ENCODE measurements around the gene SRCAP. TPM values are rescaled to one million over a fixed set of nuclear protein-coding genes. Genes with fewer than 3 reads are reported as not detected.
A peak's percentile ranks its signal among the peaks of the same experiment; 100 is the strongest.
"Not testable (repeated sequence)": the region's sequence is repeated elsewhere in the genome, so short reads cannot be mapped to it uniquely, and the experiment has no call there.

SRCAP gene
- total RNA-seq, 1 donor from 2014 or later: 60.1 TPM

DNA sequence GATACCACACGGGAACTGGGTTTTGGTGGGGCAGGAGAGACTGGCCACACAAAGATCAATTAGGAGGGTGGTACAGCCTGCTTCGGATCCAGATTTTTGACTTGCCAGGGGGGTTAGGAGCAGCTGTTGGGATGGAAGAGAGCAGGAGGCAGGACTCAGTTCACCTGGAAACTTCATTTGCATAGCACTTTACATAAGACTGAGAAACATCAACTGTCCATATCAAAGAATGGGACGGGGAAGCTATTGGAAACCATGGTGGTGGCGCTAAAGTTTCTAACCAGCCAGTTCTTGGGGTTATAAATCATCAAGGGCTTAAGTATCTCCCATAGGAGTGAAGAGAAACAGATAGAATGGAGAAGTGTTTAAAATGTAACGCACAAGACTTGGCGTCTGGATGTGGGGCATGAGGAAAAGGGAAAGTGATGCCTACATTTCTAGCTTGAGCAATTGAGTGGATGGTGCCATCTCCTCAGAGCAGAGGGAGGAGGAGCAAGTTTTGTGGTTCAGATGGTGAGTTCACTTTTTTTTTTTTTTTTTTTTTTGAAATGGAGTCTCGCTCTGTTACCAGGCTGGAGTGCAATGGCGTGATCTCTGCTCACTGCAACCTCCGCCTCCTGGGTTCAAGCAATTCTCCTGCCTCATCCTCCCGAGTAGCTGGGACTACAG is 6.4 kb upstream of the SRCAP start:
- TF ChIP-seq, protein P1, sequence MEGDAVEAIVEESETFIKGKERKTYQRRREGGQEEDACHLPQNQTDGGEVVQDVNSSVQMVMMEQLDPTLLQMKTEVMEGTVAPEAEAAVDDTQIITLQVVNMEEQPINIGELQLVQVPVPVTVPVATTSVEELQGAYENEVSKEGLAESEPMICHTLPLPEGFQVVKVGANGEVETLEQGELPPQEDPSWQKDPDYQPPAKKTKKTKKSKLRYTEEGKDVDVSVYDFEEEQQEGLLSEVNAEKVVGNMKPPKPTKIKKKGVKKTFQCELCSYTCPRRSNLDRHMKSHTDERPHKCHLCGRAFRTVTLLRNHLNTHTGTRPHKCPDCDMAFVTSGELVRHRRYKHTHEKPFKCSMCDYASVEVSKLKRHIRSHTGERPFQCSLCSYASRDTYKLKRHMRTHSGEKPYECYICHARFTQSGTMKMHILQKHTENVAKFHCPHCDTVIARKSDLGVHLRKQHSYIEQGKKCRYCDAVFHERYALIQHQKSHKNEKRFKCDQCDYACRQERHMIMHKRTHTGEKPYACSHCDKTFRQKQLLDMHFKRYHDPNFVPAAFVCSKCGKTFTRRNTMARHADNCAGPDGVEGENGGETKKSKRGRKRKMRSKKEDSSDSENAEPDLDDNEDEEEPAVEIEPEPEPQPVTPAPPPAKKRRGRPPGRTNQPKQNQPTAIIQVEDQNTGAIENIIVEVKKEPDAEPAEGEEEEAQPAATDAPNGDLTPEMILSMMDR (IDR thresholded peaks at IDR 0.05; ENCODE audit: partially characterized antibody, unreplicated experiment): no peak
- Mint-ChIP-seq H3K36me3 (ENCODE audit: unreplicated experiment) (no peaks in the 10 kb centered on the region), H3K9me3 (ENCODE audit: unreplicated experiment) (no peaks in the 10 kb centered on the region), H3K27me3 (ENCODE audit: unreplicated experiment) (peaks cover 17% of the 10 kb centered on the region), H3K4me3 (ENCODE audit: unreplicated experiment) (no peak overlapping the region), H3K4me1 (ENCODE audit: low read depth, unreplicated experiment) (peaks cover 3% of the 10 kb centered on the region), H3K27ac (ENCODE audit: unreplicated experiment) (no peak overlapping the region)
- no peak for DNase-seq

DNA sequence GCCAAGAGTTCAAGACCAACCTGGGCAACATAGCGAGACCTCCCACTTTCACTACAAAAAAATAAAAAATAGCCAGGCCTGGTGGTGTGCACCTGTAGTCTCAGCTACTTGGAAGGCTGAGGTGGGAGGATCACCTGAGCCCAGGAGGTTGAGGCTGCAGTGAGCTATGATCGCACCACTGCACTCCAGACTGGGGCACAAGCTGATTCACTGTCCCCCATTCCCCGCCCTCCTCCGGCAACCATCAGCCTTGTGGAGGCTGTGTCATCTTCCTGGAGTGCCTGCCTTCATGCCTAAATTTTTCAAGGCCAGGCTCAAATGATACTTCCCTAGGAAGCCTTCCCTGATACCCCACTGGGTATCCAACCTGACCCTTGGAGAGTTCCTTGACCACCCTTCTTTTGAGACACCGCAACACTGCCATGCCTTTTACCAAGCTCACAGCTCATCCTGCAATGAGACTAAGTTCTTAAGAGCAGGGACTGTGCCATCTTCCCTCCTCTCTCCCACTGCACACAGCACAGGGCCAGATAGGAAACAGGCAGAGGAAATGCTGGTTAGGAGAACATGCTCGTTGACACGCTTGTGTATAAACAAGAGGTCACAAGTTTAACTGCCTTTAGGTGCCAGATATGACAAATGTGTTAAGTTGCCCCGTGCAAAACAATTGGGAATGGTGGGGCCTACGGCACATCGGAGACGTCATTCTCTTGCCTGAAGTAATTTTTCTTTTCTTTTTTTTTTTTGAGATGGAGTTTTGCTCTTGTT is 3.9 kb upstream of the SRCAP start:
- H3K4me1 Mint-ChIP-seq (ENCODE audit: low read depth, unreplicated experiment): peaks cover 9% of the 10 kb centered on the region
- peaks cover 11% of the 10 kb centered on the region for H3K9me3 Mint-ChIP-seq (ENCODE audit: unreplicated experiment)
- no peaks in the 10 kb centered on the region for H3K36me3 Mint-ChIP-seq (ENCODE audit: unreplicated experiment)
- TF ChIP-seq, protein P1 (IDR thresholded peaks at IDR 0.05; ENCODE audit: partially characterized antibody, unreplicated experiment): no peak
- H3K27ac Mint-ChIP-seq (ENCODE audit: unreplicated experiment): peak overlapping the region; percentile 11
- H3K27me3 Mint-ChIP-seq (ENCODE audit: unreplicated experiment): peaks cover 21% of the 10 kb centered on the region
- no peak for DNase-seq
- no peak overlapping the region for H3K4me3 Mint-ChIP-seq (ENCODE audit: unreplicated experiment)

DNA sequence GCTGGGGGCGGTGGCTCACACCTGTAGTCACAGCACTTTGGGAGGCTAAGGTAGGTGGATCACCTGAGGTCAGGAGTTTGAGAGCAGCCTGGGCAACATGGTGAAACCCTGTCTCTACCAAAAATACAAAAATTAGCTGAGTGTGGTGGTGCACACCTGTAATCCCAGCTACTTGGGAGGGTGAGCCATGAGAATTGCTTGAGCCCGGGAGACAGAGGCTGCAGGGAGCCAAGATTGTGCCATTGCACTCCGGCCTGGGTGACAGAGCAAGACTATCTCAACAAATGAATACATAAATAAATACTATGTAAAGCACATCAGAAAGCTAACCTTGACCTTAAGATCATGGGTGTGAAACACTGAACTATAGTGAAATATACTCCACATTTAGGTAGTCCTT is 2.3 kb upstream of the SRCAP start:
- H3K4me3 Mint-ChIP-seq (ENCODE audit: unreplicated experiment); H3K4me1 Mint-ChIP-seq (ENCODE audit: low read depth, unreplicated experiment); DNase-seq; H3K36me3 Mint-ChIP-seq (ENCODE audit: unreplicated experiment); H3K27ac Mint-ChIP-seq (ENCODE audit: unreplicated experiment): not testable (repeated sequence)
- Mint-ChIP-seq H3K27me3 (ENCODE audit: unreplicated experiment) (peaks cover 21% of the 10 kb centered on the region), H3K9me3 (ENCODE audit: unreplicated experiment) (peaks cover 11% of the 10 kb centered on the region)

DNA sequence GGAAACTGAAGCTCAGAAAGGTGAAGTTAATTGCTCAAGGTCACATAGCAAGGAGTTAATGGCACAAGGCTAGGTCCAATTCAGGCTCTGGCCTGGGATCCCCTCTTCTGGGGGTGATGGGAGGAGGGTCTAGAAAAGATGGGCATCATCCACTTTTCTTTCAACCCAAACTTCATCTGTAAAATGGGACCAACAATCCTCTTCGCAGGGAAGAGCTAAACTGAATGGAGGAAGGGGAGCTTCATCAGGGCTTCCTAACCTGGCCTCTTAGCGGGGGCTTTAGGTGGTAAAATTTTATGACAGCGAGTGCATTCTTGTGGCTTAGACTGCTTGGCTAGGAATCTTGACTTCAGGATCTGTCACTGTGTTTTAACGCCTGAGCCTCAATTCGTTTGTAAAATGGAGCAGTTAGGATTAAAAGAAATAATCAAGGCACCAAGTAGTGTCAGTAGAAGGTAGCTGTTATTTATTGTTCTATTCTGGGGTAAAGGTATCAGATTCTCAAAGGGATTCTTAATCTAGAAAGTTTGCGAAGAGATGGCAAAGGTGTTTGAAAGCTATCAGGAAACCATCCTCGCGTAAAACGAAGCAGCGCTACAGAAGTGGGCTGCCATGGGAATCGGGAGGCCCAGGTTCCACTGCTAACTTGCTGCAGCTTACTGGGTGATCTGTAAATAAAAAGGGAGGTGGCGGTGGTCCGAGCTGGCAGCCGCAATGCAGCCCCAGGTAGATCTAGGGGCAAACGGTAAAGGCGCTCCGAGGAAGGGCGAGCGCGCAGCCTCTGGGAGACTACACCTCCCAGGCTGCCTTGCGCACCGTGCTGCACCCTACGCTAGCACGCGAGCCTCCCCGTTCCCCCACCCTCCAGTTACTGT is 1.5 kb upstream of the SRCAP start:
- no peaks in the 10 kb centered on the region for H3K36me3 Mint-ChIP-seq (ENCODE audit: unreplicated experiment)
- H3K27me3 Mint-ChIP-seq (ENCODE audit: unreplicated experiment): peaks cover 18% of the 10 kb centered on the region
- peaks cover 11% of the 10 kb centered on the region for H3K9me3 Mint-ChIP-seq (ENCODE audit: unreplicated experiment)
- peak overlapping the region; percentile 90 for H3K4me3 Mint-ChIP-seq (ENCODE audit: unreplicated experiment)
- DNase-seq: no peak
- peaks cover 6% of the 10 kb centered on the region for H3K4me1 Mint-ChIP-seq (ENCODE audit: low read depth, unreplicated experiment)
- TF ChIP-seq, protein P1 (IDR thresholded peaks at IDR 0.05; ENCODE audit: partially characterized antibody, unreplicated experiment): no peak
- peak overlapping the region; percentile 98 for H3K27ac Mint-ChIP-seq (ENCODE audit: unreplicated experiment)

DNA sequence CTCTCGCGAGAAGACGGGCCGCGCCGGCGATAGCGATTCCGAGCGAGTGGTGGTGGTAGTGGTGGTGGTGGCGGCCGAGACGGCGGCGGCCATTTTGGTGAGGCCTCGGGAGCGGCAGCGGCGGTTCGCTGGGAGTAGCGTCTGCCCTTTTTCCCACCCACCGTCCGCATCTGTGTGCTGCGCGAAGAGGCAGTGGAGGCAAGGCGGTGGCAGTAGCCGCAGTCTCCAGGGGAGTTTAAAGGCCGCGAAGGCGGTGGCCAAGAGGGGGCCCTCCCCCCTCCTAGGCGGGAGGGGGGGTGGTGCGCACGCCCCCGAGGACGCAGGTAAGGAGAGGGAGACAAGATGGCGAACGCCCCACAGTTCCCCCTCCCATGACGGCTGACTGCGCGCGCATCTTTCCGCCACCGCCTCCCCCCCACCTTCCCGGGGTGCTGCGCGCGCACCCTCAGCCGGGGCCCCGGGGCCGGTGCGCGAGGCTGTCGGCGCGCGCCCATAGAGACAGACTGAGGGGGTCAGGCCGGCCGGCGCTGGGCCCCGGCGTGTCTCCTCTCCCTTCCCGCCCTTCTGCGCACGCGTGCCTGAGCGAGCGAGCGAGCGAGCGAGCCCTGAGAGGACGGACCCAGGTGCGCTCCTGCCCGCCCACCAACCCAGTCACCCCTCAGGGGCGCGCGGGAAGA is 694 bp upstream of the SRCAP start:
- Mint-ChIP-seq H3K4me1 (ENCODE audit: low read depth, unreplicated experiment) (peaks cover 6% of the 10 kb centered on the region), H3K36me3 (ENCODE audit: unreplicated experiment) (no peaks in the 10 kb centered on the region), H3K27me3 (ENCODE audit: unreplicated experiment) (peaks cover 15% of the 10 kb centered on the region), H3K9me3 (ENCODE audit: unreplicated experiment) (peaks cover 11% of the 10 kb centered on the region), H3K4me3 (ENCODE audit: unreplicated experiment) (peak overlapping the region; percentile 99), H3K27ac (ENCODE audit: unreplicated experiment) (peak overlapping the region; percentile 98)
- peak; percentile 99 for DNase-seq
- TF ChIP-seq, protein P1 (IDR thresholded peaks at IDR 0.05; ENCODE audit: partially characterized antibody, unreplicated experiment): no peak
